Fibroblast of mammary gland (primary cell): ENCODE results near the gene NFYA.

Experiments
- DNase-seq: peaks from one replicate; pipeline ENCODE4 v3.0.0-alpha.2; 2010; ENCODE audit warnings: low read depth
- H3K4me3 ChIP-seq: 2 replicates; pipeline ENCODE4 v1.5.1; 2011; ENCODE audit warnings: low read depth, mild to moderate bottlenecking, low read length, moderate library complexity; ENCODE audit not compliant: control insufficient read depth
- TF ChIP-seq, protein P1 (sequence below): conservative IDR thresholded peaks from 2 replicates; pipeline ENCODE4 v1.5.1; 2011; ENCODE audit warnings: low read depth, low read length, inconsistent platforms; ENCODE audit not compliant: control insufficient read depth, insufficient read depth

NFYA gene

DNA sequence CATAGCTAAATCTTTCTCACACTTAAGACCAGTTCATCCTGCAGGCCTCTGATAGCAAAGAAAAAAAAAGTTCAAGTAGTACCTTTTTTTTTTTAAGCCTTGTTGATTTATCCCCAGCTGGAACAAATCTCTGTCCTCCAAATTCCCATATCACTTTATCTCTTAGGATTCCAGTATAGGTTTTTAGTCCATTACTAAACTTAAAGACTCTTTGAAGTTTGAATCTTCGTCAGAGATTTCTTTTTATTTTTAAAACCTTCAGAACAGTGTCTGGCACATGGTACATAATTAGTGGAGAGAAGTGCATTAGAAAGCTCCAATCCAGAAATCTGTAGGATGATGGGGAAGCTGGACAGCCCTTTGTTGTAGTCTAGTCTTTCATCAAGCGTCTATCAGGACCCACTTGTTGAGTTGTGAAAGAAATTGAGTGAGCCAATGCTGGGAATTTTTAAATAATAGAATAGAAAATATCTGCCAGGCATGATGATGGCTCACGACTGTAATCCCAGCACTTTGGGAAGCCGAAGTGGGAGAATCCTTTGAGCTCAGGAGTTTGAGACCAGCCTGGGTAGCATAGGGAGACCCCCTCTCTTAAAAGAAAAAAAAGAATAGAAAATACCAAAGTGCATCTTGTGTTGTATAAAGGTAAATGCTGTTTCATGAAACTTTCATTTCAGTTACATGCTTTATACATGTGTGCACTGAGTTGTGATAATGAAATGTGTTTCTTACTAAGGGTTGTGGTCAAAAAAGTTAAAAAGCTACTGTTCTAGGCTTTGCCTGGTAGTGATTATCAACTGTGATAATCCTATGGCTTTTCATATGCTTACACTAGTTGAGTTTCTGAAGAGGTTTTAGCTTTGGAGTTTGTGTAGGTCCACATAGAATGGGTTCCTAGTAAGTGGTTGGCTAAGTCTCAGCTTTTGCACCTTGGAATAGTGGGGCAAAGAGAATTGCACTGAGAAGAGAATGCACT is 3.2 kb downstream of the NFYA start:
- TF ChIP-seq, protein P1, sequence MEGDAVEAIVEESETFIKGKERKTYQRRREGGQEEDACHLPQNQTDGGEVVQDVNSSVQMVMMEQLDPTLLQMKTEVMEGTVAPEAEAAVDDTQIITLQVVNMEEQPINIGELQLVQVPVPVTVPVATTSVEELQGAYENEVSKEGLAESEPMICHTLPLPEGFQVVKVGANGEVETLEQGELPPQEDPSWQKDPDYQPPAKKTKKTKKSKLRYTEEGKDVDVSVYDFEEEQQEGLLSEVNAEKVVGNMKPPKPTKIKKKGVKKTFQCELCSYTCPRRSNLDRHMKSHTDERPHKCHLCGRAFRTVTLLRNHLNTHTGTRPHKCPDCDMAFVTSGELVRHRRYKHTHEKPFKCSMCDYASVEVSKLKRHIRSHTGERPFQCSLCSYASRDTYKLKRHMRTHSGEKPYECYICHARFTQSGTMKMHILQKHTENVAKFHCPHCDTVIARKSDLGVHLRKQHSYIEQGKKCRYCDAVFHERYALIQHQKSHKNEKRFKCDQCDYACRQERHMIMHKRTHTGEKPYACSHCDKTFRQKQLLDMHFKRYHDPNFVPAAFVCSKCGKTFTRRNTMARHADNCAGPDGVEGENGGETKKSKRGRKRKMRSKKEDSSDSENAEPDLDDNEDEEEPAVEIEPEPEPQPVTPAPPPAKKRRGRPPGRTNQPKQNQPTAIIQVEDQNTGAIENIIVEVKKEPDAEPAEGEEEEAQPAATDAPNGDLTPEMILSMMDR = no peak
- H3K4me3 ChIP-seq = no peak overlapping the region
- DNase-seq = no peak

DNA sequence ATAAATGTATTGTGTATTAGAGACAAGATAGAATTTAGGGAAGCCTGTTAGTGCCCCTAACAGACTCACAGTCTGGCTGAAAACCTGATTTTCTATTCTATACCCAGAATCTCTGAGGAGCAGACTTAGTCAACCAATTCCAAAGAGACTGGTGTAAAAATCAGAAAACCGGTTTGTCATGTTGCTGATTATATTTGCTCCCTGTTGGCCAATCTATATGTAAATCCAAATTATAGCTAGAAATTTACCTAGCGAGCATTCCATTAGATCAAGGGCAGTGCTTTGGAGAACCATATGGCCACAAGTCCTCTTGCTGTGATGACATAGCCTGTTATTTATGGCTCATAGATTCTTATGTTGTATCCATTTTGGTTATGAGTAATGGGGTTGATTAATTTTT is 4.8 kb downstream of the NFYA start:
- no peak for DNase-seq
- no peak overlapping the region for H3K4me3 ChIP-seq
- TF ChIP-seq, protein P1 = no peak

DNA sequence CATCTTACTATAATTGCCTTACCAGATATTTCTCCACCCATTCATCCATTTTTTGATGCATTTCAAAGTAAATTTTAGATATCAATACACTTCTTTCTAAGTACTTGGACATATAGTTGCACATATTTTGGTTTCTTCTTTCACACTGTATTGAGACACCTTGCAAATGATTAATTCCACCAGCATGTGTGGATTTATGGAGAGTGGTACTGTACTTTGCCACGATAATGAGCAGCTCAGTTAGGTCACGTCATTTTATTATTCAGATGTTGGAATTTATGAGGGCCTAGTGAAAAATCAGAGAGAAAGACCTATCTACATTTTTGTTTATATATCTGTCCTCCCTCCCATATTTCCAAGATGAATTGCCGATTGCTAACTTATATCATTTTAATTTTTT is 5.3 kb downstream of the NFYA start:
- DNase-seq = no peak
- TF ChIP-seq, protein P1 = no peak

DNA sequence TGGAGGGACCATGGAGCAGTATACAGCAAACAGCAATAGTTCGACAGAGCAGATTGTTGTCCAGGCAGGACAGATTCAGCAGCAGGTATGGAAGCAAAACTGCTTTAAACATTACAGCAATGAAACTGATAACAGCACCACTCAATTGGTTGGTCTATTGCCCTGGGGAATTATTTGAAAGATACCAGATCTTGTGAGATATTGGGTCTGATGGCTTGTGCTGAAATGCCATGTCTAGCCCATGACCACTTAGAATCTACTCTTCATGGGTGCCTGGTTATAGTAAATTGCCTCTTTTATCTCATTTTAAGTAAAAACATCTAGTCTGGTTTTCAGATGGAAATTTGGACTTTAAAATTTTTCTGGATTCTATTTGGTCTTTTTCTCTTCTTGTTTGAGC is 6.3 kb downstream of the NFYA start:
- no peak overlapping the region for H3K4me3 ChIP-seq
- DNase-seq = no peak
- TF ChIP-seq, protein P1 = no peak

More for the DNA sequence above, 5.3 kb downstream of the NFYA start:
- H3K4me3 ChIP-seq = no peak overlapping the region

DNA sequence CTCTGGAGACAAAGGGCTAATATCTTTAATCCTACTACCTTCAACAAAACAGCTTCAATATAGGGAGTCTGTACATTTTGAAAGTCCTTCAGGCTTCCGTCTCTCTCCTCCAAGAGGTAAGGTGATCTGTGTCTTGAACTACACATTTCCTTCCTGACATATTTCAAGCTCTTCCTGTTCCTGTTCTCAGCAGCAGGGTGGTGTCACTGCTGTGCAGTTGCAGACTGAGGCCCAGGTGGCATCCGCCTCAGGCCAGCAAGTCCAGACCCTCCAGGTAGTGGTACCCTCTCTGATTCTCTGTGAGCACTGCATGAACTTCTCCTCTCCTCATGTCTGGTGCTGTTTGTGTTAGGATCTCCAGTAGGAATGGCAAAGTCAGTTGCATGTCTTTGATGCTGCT is 7.8 kb downstream of the NFYA start:
- no peak for DNase-seq
- TF ChIP-seq, protein P1 = no peak
- H3K4me3 ChIP-seq = no peak overlapping the region

DNA sequence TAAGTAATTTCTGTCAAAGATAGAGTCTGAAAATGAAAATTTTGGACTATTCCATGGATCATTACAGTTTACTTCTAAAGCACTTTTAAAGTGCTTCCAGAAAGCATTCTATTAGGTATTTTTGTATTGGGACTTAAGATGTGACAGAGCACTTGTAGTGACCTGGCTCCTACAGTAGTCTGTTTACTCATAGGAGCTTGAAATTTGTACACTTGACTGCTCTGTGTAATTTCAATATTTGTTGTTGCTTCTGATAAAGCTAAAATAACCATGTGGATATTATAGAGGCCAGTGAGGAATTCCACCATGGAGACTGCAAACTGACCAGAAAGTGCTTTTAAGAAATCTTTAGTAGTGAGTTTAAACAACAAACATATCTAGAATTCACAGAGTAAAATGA is 10.3 kb downstream of the NFYA start:
- no peak overlapping the region for H3K4me3 ChIP-seq
- DNase-seq = no peak
- TF ChIP-seq, protein P1 = no peak
